Prostate gland (tissue), 2 donors: ENCODE results near the gene ZBTB16. TPM values are rescaled to one million over a fixed set of nuclear protein-coding genes. Genes with fewer than 3 reads are reported as not detected.

Experiments used
- DNase-seq: peaks from one replicate; pipeline ENCODE4 v3.0.0-alpha.2; 2019; ENCODE audit warnings: low spot score
- H3K27ac ChIP-seq, 2 donors: fragments of 200-600 bp; sonication (generic); 2 replicates each; pipeline ENCODE4 v1.5.1; 2017 to 2019
- H3K27me3 ChIP-seq: fragments of 200-600 bp; sonication (generic); replicated peaks from 2 replicates; pipeline ENCODE4 v1.5.1; 2019; ENCODE audit not compliant: insufficient read depth
- H3K36me3 ChIP-seq, 2 donors: fragments of 200-600 bp; sonication (generic); 1 replicate in 1 of 2; 2 replicates in 1 of 2; pipeline versions ENCODE4 v1.5.1 to v1.8.1; 2017 to 2019
- H3K4me1 ChIP-seq: fragments of 200-600 bp; sonication (generic); replicated peaks from 2 replicates; pipeline ENCODE4 v1.5.1; 2019
- H3K4me3 ChIP-seq, 2 donors: fragments of 200-600 bp; sonication (generic); 2 replicates each; pipeline ENCODE4 v1.5.1; 2017 to 2019
- H3K9me3 ChIP-seq: fragments of 200-600 bp; sonication (generic); 2 replicates; pipeline ENCODE4 v1.5.1; 2017
- POLR2A ChIP-seq: fragments of 450-650 bp; IDR thresholded peaks from one replicate; pipeline ENCODE4 v1.6.1; 2016; ENCODE audit warnings: antibody characterized with exemption, mild to moderate bottlenecking
- POLR2AphosphoS5 ChIP-seq: sonication (generic); formaldehyde crosslinking; IDR thresholded peaks from one replicate; pipeline ENCODE4 v1.6.1; 2017; ENCODE audit warnings: antibody characterized with exemption
- WGBS: methylation state at CpG from one replicate; pipeline ENCODE4 v1.1.5; 2018; 5-methylcytosine and 5-hydroxymethylcytosine counted together
- intact Hi-C: fragments of 100-400 bp; cut with DNase I; formaldehyde crosslinking; loops from one replicate; pipeline ENCODE4 v1.14.2; 2022
- total RNA-seq, 2 donors: library from RNA; depleted of rRNA; stranded (reverse); fragments of >200 nt; gene quantifications; one replicate each; pipeline ENCODE4 v1.1.0, GENCODE V29; 2016
- TF ChIP-seq, protein P1 (sequence below), 4 experiments: fragments of 200-600 bp in 2 of 4; fragments of 450-650 bp in 2 of 4; sonication (generic) in 2 of 4; IDR thresholded peaks; 1 replicate in 3 of 4; 2 replicates in 1 of 4; pipeline ENCODE4 v1.5.1; 2016 to 2019; ENCODE audit warnings: antibody characterized with exemption in 4 of 4, mild to moderate bottlenecking in 2 of 4, moderate library complexity in 2 of 4

Gene ZBTB16
- total RNA-seq, 2 donors from 2014 or later: 171 to 230 TPM

DNA sequence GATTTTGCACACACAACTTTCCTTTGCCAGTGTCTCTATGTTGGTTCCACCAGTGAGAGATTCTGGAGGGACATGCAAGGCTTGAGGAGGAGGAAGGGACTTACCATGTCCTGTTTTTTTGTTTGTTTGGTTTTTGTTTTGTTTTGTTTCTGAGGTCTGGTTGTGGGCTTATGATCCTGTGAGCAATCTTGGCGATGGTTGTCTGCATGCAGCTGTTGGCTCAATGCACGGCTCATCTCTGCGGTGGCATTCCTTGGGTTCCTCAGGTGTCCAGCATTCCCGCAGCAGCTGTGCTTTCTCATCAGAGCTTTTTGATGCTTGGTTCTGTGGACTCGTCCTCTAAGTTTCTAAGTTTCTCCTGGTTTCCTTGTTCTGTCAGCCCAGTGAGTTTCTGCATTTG is 231.9 kb downstream of the ZBTB16 start:
- Histone ChIP-seq H3K27ac (peak overlapping the region; percentile 37 to 77), H3K9me3 (no peaks in the 10 kb centered on the region), H3K27me3 (no peaks in the 10 kb centered on the region), H3K4me1 (peaks cover 13% of the 10 kb centered on the region), H3K36me3 (no peaks in the 10 kb centered on the region), H3K4me3 (no peak overlapping the region)
- no peak for DNase-seq
- WGBS: 72% methylated on average over 5 of the region's 5 CpGs
- TF ChIP-seq POLR2AphosphoS5: no peak
- TF ChIP-seq, protein P1, sequence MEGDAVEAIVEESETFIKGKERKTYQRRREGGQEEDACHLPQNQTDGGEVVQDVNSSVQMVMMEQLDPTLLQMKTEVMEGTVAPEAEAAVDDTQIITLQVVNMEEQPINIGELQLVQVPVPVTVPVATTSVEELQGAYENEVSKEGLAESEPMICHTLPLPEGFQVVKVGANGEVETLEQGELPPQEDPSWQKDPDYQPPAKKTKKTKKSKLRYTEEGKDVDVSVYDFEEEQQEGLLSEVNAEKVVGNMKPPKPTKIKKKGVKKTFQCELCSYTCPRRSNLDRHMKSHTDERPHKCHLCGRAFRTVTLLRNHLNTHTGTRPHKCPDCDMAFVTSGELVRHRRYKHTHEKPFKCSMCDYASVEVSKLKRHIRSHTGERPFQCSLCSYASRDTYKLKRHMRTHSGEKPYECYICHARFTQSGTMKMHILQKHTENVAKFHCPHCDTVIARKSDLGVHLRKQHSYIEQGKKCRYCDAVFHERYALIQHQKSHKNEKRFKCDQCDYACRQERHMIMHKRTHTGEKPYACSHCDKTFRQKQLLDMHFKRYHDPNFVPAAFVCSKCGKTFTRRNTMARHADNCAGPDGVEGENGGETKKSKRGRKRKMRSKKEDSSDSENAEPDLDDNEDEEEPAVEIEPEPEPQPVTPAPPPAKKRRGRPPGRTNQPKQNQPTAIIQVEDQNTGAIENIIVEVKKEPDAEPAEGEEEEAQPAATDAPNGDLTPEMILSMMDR (IDR thresholded peaks at IDR 0.05): no peak
- no peak for TF ChIP-seq POLR2A
- intact Hi-C loops: no loop called here

DNA sequence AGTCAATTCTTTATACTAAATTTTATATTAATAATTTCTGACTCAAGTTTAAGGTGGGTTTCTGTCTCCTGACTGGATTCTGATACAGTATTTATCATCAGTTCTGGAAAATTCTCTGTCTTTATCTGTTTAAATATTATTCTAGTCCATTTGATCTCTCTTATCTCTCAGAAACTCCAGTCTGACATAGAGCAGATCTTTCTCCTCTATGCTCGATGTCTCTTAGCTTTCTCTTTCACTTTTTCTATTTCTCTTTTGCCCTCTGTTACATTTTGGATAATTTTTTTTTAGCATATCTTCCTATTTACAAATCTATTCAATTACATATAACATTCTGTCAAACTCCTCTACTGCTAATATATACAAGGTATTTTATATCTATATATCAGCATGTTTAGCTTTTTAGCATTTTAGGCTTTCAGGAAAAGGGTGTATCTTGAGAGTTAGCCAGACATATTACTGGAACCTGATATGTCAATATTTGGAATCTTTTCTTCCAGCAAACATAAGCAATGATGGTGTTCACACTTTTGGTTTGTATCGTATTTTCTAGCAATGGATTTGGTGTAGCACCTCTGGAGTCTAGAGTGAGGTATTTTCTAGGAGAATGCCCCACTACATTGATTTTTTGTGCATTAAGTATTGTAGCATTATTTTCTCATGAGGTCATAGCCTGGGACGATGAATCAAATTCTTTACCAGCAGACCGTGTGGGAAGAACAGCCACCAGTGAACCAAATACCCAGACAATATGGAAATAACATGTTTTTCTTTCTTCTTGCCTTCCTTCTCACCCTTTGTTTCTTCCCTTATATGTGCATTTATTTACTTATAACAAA is 232.6 kb downstream of the ZBTB16 start:
- no peaks in the 10 kb centered on the region for H3K27me3 ChIP-seq
- peak overlapping the region; percentile 37 to 77 for H3K27ac ChIP-seq
- H3K36me3 ChIP-seq: no peaks in the 10 kb centered on the region
- H3K9me3 ChIP-seq: no peaks in the 10 kb centered on the region
- no peak for DNase-seq
- intact Hi-C loops: no loop called here
- WGBS: 33% methylated on average over 4 of the region's 4 CpGs
- no peak overlapping the region for H3K4me3 ChIP-seq
- H3K4me1 ChIP-seq: peaks cover 13% of the 10 kb centered on the region
- peak; percentile 23 for TF ChIP-seq POLR2AphosphoS5
- TF ChIP-seq, protein P1 (IDR thresholded peaks at IDR 0.05): no peak

DNA sequence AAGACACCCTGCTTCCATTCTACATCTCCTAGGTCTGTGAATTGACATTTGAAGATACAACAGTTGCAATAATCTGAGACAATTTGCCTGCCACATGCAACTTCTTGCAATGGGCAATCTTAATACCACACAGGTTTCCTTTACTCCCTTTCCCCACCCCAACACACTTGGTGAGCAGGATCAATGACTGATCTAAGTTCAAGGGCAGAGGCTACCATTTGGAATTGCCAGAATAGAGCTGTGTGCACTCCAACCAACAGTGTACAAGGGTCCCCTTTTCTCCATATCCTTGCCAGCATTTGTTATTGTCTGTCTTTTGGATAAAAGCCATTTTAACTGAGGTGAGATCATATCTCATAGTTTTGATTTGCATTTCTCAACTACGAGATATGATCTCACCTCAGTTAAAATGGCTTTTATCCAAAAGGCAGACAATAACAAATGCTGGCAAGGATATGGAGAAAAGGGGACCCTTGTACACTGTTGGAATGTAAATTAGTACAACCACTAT is 233.7 kb downstream of the ZBTB16 start:
- TF ChIP-seq POLR2AphosphoS5 (no peak), POLR2A (no peak)
- TF ChIP-seq, protein P1 (IDR thresholded peaks at IDR 0.05): no peak
- intact Hi-C loops: no loop called here
- 29% methylated on average over 1 of the region's 1 CpG for WGBS

DNA sequence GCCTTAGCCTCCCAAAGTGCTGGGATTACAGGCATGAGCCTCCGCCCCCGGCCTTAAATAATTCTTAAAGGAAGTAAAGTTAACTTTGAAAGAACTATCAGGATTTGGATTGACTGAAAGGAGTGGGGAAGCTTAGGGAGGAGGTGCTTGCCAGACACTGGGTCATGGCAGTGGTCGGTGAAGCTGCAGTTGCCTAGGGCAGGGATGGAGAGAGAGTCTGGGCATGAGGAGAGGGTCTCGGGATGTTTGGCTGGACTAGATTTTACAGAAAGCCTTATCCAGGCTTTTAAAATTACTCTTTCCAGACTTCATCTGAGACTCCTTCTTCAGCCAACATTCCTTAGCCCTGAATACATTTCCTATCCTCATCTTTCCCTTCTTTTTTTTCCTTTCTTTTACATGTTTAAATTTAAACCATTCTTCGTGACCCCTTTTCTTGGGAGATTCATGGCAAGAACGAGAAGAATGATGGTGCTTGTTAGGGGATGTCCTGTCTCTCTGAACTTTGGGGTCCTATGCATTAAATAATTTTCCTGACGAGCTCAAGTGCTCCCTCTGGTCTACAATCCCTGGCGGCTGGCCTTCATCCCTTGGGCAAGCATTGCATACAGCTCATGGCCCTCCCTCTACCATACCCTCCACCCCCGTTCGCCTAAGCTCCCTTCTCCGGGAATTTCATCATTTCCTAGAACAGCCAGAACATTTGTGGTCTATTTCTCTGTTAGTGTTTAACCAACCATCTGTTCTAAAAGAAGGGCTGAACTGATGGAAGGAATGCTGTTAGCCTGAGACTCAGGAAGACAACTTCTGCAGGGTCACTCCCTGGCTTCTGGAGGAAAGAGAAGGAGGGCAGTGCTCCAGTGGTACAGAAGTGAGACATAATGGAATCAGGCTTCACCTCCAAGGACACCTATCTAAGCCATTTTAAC is 236.4 kb downstream of the ZBTB16 start, which contains the start of gene NNMT:
Gene NNMT, plus strand, starts transcription at position 724 of the 929 bp plus-strand sequence. Its CDS starts 158 bp downstream, at position 882.
- intact Hi-C loops: no loop called here

More for the DNA sequence above, 233.7 kb downstream of the ZBTB16 start:
- Histone ChIP-seq H3K27me3 (no peaks in the 10 kb centered on the region), H3K4me1 (peaks cover 10% of the 10 kb centered on the region), H3K36me3 (no peaks in the 10 kb centered on the region), H3K9me3 (no peaks in the 10 kb centered on the region), H3K4me3 (no peak overlapping the region), H3K27ac (peak overlapping the region; percentile 32 to 77)
- DNase-seq: no peak

More for the DNA sequence above, 236.4 kb downstream of the ZBTB16 start, which contains the start of gene NNMT:
- peaks cover 8% of the 10 kb centered on the region for H3K4me1 ChIP-seq
- peak within 1 kb of the TSS; percentile 69 to 77 for H3K27ac ChIP-seq
- H3K4me3 ChIP-seq: no peak within 1 kb of the TSS
- TF ChIP-seq, protein P1 (IDR thresholded peaks at IDR 0.05): no peak
- peak; percentile 9 for TF ChIP-seq POLR2AphosphoS5
- TF ChIP-seq POLR2A: no peak
- H3K9me3 ChIP-seq: no peaks in the 10 kb centered on the region
- H3K27me3 ChIP-seq: no peaks in the 10 kb centered on the region
- 71% methylated on average over 11 of the region's 11 CpGs for WGBS
- DNase-seq: no peak
- H3K36me3 ChIP-seq: no peaks in the 10 kb centered on the region
